ENCODE measurements around the gene KDM4C. TPM values are rescaled to one million over a fixed set of nuclear protein-coding genes. Genes with fewer than 3 reads are reported as not detected.

The KDM4C gene
- total RNA-seq, 1 experiment from 2014 or later, result 7.1 TPM

- no peak for ATAC-seq
- in situ Hi-C loops (cut with HindIII; ENCODE audit: low pct_unique_long_range_greater_than_20kb, low sequenced_read_pairs) (no loop called here), intact Hi-C loops (cut with micrococcal nuclease; ENCODE audit: unreplicated experiment) (no loop called here)
- Histone ChIP-seq H3K9me3 (ENCODE audit: control insufficient read depth, insufficient read depth, low read depth, low read length) (no peaks in the 10 kb centered on the region), H3K36me3 (ENCODE audit: control insufficient read depth, insufficient read depth, low read length) (no peaks in the 10 kb centered on the region), H3K4me1 (ENCODE audit: control insufficient read depth, insufficient read depth, low read length) (no peaks in the 10 kb centered on the region), H3K27me3 (ENCODE audit: control insufficient read depth, insufficient read depth, low read length) (no peaks in the 10 kb centered on the region), H3K4me3 (ENCODE audit: low read depth in 2 of 2, low read length in 2 of 2) (no peak overlapping the region), H3K27ac (ENCODE audit: low read length) (no peak overlapping the region)
- BruUV-seq (replicated peaks), result no TSS peak
- no peak for TF ChIP-seq CTCF (IDR thresholded peaks at IDR 0.05)
- no peak for TF ChIP-seq POLR2AphosphoS5 (IDR thresholded peaks at IDR 0.05; ENCODE audit: low read depth, low read length)
- no peak for TF ChIP-seq REST (IDR thresholded peaks at IDR 0.05; ENCODE audit: insufficient read depth in 1 of 2, low read depth in 2 of 2, low read length in 1 of 2)
- TF ChIP-seq SIN3A (IDR thresholded peaks at IDR 0.05; ENCODE audit: borderline replicate concordance, insufficient read depth, low read depth, low read length), result no peak
- TF ChIP-seq TCF7L2 (IDR thresholded peaks at IDR 0.05; ENCODE audit: low read depth, low read length), result no peak
- no peak for DNase-seq (ENCODE audit: low read depth, low spot score)
- POLR2A ChIA-PET, result no interaction called here
- CTCF ChIA-PET, result no interaction called here
These were observed 419.6 kb downstream of the KDM4C start for GRCh38 chr9:7177383-7177782.

GRCh38 chr9:7178729-7179128 is 421.0 kb downstream of the KDM4C start:
- in situ Hi-C loops (cut with HindIII; ENCODE audit: low pct_unique_long_range_greater_than_20kb, low sequenced_read_pairs), result no loop called here
- ChIA-PET POLR2A (no interaction called here), CTCF (no interaction called here)
- Histone ChIP-seq H3K27me3 (ENCODE audit: control insufficient read depth, insufficient read depth, low read length) (no peaks in the 10 kb centered on the region), H3K36me3 (ENCODE audit: control insufficient read depth, insufficient read depth, low read length) (no peaks in the 10 kb centered on the region), H3K4me1 (ENCODE audit: control insufficient read depth, insufficient read depth, low read length) (no peaks in the 10 kb centered on the region), H3K4me3 (ENCODE audit: low read depth in 2 of 2, low read length in 2 of 2) (no peak overlapping the region), H3K27ac (ENCODE audit: low read length) (no peak overlapping the region), H3K9me3 (ENCODE audit: control insufficient read depth, insufficient read depth, low read depth, low read length) (no peaks in the 10 kb centered on the region)
- BruUV-seq (replicated peaks), result no TSS peak
- intact Hi-C loops (cut with micrococcal nuclease; ENCODE audit: unreplicated experiment), result no loop called here
- TF ChIP-seq SIN3A (IDR thresholded peaks at IDR 0.05; ENCODE audit: borderline replicate concordance, insufficient read depth, low read depth, low read length) (no peak), CTCF (IDR thresholded peaks at IDR 0.05) (no peak), POLR2AphosphoS5 (IDR thresholded peaks at IDR 0.05; ENCODE audit: low read depth, low read length) (no peak), REST (IDR thresholded peaks at IDR 0.05; ENCODE audit: insufficient read depth in 1 of 2, low read depth in 2 of 2, low read length in 1 of 2) (no peak), TCF7L2 (IDR thresholded peaks at IDR 0.05; ENCODE audit: low read depth, low read length) (no peak)
- ATAC-seq, result no peak
- no peak for DNase-seq (ENCODE audit: low read depth, low spot score)
